Limb (tissue), 2 donors: ENCODE measurements around the gene TNS1.
"Not testable (repeated sequence)": the region's sequence is repeated elsewhere in the genome, so short reads cannot be mapped to it uniquely, and the experiment has no call there.

ENCODE experiments used
- DNase-seq, 2 donors: peaks; one replicate each; pipeline ENCODE4 v3.0.0-alpha.2; 2016; ENCODE audit errors: extremely low spot score in 2 of 2

The TNS1 gene

DNA sequence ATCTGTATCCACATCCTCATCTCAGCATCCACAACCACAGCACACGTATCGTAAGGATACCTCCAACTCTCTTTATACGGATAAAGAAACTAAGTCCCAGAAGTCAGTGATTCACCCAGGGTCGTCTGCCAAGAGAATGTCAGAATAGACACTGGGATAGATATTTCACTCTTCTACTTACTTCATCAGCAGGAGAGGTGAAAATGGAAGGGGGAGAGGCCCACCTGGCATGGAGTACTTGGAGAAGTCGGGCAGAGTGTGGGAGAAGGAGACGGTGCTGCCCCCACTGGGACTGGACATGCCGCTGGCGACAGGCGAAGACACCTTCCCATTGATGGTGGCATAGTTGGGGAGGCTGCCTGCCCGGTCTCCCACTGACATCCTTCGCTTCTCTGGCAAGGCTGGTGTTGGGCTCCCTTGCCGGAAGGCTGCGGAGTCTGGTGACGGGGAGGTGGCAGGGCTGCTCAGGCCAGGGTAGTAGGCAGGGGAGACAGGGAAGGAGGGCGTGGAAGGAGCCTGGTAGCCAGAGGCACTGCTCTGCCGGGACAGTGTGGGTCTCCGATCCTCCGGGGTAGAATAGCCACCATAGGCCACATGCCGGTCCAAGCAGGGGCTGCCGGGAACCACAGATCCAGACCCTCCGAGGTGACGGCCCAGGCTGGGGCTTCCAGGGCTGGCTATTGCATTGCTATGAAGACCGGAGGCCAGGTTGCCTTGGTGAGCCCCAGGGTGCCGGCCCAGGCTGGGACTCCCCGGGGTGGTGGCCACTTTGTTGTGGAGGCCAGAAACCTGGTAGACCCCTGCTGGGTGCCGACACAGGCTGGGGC lies 185.1 kb downstream of the TNS1 start:
- no peak for DNase-seq

- peak; percentile 66 to 81 for DNase-seq
Observed at GRCh38 chr2:217816396-217816869, 186.4 kb downstream of the TNS1 start.

GRCh38 chr2:217813828-217814227 lies 189.0 kb downstream of the TNS1 start:
- DNase-seq = no peak

GRCh38 chr2:217812170-217812569 lies 190.6 kb downstream of the TNS1 start:
- no peak for DNase-seq

DNA sequence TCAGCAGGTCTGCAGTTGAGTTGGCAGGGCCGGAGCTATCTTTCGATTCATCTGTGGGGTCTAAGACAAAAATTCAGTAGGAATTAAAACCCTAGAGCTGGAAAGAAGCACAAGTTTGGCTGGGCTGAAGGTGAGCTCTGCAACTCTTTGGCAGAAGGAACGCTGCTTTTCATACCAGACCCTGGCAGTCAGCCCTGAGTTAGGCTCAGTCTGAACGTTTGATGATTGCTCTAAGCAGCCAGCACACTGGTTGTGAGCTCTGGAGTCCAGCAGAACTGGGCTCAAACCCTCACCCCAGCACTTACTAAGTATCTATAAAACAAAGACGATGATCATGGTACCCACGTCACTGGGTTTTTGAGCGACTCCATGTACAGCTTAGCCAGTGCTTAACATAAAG lies 192.5 kb downstream of the TNS1 start:
- DNase-seq = no peak

- no peak for DNase-seq
Observed at GRCh38 chr2:217809736-217810135, 193.1 kb downstream of the TNS1 start.

GRCh38 chr2:217808967-217809366 lies 193.8 kb downstream of the TNS1 start:
- not testable (repeated sequence) for DNase-seq

GRCh38 chr2:217808326-217808725 lies 194.5 kb downstream of the TNS1 start:
- no peak for DNase-seq

GRCh38 chr2:217807753-217808152 lies 195.0 kb downstream of the TNS1 start:
- no peak for DNase-seq

- no peak for DNase-seq
Observed at GRCh38 chr2:217807025-217807424, 195.8 kb downstream of the TNS1 start.

- no peak for DNase-seq
Observed at GRCh38 chr2:217806482-217806765, 196.4 kb downstream of the TNS1 start.

DNA sequence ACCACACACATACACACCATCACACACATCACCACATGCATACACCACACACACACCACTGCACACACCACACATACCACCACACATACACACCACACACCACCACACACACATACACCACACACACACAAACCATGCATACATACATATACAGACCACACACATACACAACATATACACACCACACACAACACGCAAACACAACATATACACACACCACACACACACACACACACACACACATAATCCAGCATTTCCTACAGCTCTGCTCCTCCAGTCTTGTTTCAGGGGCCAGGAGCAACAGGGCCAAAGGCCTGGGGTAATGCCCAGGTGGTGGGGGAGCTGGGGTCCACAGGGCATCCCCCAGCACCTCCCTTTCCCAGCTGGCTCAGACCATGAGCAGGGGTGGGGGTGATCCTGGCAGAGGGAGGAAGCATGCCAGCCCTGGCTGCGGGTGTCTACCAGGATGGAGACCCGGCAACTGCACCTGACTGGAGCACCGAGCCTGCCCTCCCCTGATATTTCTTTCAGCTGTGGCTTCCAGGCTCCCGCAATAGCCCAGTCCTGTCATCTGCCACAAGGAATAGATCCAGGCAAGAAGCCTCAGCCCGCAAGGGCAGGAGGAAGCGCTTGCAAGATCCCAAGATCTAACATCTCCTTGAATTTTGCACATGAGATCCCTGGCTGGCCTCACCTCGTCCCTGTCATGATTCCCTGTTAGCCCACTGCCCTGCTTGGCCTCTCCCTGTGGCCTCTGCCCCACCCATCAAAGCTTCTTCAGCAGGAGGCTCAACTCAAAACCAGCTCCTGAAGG lies 196.9 kb downstream of the TNS1 start:
- no peak for DNase-seq

DNA sequence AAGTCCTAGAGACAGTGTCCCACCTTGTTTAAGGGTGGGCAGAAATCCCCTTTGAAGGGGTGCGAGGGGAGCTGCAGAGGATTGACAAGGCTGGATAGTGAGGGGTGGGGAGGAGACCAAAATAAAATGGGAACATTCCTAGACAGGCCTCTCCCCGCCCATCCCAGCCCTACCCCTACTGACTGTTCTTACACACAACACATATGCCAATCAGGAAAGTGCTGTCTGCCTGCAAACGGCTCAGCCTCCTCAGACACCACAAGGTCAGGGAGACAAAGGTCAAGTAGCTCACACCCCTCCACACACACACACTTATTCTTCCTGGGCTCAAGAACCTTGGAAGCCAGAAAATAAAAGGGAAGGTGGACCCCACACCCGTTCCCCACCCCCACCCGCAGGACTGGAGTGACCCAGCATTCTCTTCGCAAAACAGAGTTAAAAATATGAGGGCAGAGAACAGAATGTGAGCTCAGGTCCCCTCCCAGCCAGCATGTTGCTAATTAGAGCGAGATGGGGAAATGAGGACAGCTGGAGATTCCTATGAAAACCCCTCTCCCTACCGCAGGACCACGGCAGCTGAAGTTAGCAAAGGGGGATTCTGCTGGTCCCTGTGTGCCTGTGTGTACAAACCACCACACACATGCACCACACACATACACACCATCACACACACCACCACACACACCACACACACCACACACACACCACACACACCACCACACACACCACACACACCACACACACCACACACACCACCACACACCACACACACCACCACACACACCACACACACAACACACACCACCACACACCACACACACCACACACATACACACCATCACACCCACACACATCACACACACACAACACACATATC lies 197.8 kb downstream of the TNS1 start:
- DNase-seq = peak in 1 of 2 donors; percentile 40

DNA sequence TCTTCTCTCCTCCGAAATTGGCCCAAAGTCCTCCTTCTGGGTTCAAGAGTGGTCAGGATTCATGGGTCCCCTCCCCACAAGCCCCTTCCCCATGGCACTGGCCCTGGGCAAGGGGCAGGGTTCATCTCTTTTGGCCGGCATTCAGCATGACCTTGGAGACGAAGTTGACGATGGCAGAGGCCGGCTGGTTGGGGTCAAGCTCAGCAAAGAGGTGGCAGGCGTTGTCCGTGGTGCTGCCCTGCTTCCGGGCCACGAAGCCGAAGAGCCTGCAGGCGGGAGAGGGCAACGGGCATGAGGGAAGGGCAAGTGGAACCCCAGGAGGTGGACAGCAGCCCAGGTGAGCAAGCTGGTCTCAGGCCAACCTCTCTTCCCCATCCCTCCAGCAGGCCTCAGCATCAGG lies 198.5 kb downstream of the TNS1 start:
- DNase-seq = no peak

- no peak for DNase-seq
Observed at GRCh38 chr2:217803653-217803960, 199.2 kb downstream of the TNS1 start.

DNA sequence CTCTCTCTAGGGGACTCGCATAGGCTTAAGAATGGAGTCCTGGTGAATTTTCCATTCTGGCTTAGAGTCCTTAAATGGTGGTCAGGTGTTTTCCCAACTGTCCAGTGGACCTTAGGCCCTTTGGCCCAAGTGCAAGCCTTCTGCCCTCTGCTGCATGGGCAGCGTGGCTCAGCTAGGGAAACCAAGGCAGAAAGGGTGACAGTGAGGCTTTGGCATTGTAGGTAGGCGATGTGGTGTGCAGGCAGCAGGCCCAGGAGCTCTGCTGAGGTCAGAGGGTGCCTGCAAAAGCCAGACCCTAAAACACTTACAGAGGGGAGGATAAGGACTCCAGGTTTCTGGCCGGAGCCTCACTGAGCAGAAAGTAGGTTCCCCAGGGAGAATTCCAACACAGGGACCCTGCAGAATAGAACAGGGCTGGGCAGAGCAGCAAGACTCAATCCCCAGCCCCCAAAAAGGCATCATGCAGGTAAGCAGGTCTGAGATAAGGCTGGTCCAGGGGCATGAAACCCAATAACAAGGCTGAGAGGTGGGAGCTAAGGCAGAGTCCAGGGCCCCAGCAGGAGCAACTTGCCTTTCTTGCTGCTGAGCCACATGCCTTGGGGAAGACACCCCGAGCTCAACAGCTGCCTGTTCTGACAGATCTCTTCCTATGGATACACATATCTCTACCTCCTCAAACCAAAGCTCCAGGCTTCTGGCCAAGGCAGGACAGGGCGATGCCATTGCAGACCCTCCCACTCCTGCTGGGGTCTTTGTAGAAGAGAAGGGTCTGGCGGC lies 199.7 kb downstream of the TNS1 start:
- DNase-seq = no peak

- DNase-seq = no peak
Observed at GRCh38 chr2:217802266-217802665, 200.5 kb downstream of the TNS1 start.

GRCh38 chr2:217801711-217802110 lies 201.1 kb downstream of the TNS1 start:
- peak in 1 of 2 donors; percentile 21 for DNase-seq

- DNase-seq = peak in 1 of 2 donors; percentile 36
Observed at GRCh38 chr2:217801115-217801531, 201.7 kb downstream of the TNS1 start.

DNA sequence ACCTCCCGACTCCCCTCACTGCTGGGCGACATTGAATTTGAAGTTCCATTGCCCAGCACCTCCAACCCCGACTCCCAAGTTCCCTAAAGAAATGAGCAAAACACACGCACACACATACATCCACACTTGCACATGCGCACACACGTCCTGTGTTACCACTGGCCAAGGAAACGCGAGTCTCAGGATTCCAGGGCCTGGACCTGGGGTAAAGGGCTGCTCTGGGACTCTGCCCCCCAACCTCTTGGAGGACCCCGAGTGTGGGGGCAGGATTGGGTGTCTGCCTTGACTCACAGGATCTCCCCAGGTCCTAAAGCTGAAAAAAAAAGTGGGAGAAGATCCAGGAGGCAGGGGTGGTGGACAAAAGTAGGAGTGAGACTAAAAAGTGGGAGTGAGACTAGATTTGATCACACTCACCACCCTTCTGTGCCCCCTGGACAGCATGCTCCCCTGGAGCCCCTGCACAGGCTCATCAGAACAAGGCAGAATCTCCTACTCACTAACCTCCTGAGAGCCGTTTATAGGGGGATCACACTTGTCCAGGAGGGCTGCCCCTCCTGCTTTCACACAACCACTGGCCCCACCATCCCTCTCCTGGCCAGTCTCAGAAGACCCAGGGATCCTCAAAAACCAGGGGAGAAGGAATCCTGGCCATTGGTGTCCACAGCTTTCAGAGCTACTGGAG lies 202.2 kb downstream of the TNS1 start:
- DNase-seq = peak in 1 of 2 donors; percentile 19
